Dermis blood vessel endothelial cell (primary cell): ENCODE results near the gene TPP1. TPM values are rescaled to one million over a fixed set of nuclear protein-coding genes. Genes with fewer than 3 reads are reported as not detected.

ENCODE experiments used
- total RNA-seq: library from RNA; depleted of rRNA; stranded (reverse); fragments of >200 nt; gene quantifications from 2 replicates; pipeline ENCODE4 v1.2.3, GENCODE V29; 2014

TPP1 gene
- total RNA-seq, 1 donor from 2014 or later: 137 TPM

Other genes with a start within 250 kb of the TPP1 start
- gene SMPD1, start 228.9 kb downstream of the TPP1 start, total RNA-seq: 25.2 and 27.6 TPM in 2 replicates
- gene APBB1, start 200.3 kb downstream of the TPP1 start, total RNA-seq: 43.9 and 52.9 TPM in 2 replicates
- gene HPX, start 178.4 kb downstream of the TPP1 start, total RNA-seq: 0.19 and 0.51 TPM in 2 replicates
- gene TRIM3, start 145.5 kb downstream of the TPP1 start, total RNA-seq: 18.4 and 19.8 TPM in 2 replicates
- gene ARFIP2, start 138.1 kb downstream of the TPP1 start, total RNA-seq: 46.6 and 47.0 TPM in 2 replicates
- gene TIMM10B, start 137.9 kb downstream of the TPP1 start, total RNA-seq: 26.4 and 32.5 TPM in 2 replicates
- gene DNHD1, start 122.1 kb downstream of the TPP1 start, total RNA-seq: 2.6 and 5.1 TPM in 2 replicates
- 15.1 and 16.0 TPM in 2 replicates for gene RRP8, start 15.8 kb downstream of the TPP1 start, total RNA-seq
- 163 and 202 TPM in 2 replicates for gene ILK, start 15.6 kb downstream of the TPP1 start, total RNA-seq
- 27.5 and 34.2 TPM in 2 replicates for gene TAF10, start 7.2 kb downstream of the TPP1 start, total RNA-seq
- 61.8 and 81.7 TPM in 2 replicates for gene DCHS1, start 36.4 kb upstream of the TPP1 start, total RNA-seq
- gene MRPL17, start 63.9 kb upstream of the TPP1 start, total RNA-seq: 31.2 and 61.6 TPM in 2 replicates
- gene OR2AG2, start 152.6 kb upstream of the TPP1 start, total RNA-seq: not detected in 2 replicates
- gene OR2AG1, start 163.6 kb upstream of the TPP1 start, total RNA-seq: not detected in 2 replicates
- 0.05 and 0.17 TPM in 2 replicates for gene OR6A2, start 180.3 kb upstream of the TPP1 start, total RNA-seq
- gene OR10A5, start 226.3 kb upstream of the TPP1 start, total RNA-seq: not detected in 2 replicates
- gene OR10A2, start 243.6 kb upstream of the TPP1 start, total RNA-seq: not detected in 2 replicates